ENCODE results near the gene SDHB. TPM values are rescaled to one million over a fixed set of nuclear protein-coding genes. Genes with fewer than 3 reads are reported as not detected.

Gene SDHB
- 100 to 1,000 TPM in 1 of 4 donors, 10 to 100 TPM in 3; 79.6 to 130 (median 86.3) TPM for total RNA-seq

DNA sequence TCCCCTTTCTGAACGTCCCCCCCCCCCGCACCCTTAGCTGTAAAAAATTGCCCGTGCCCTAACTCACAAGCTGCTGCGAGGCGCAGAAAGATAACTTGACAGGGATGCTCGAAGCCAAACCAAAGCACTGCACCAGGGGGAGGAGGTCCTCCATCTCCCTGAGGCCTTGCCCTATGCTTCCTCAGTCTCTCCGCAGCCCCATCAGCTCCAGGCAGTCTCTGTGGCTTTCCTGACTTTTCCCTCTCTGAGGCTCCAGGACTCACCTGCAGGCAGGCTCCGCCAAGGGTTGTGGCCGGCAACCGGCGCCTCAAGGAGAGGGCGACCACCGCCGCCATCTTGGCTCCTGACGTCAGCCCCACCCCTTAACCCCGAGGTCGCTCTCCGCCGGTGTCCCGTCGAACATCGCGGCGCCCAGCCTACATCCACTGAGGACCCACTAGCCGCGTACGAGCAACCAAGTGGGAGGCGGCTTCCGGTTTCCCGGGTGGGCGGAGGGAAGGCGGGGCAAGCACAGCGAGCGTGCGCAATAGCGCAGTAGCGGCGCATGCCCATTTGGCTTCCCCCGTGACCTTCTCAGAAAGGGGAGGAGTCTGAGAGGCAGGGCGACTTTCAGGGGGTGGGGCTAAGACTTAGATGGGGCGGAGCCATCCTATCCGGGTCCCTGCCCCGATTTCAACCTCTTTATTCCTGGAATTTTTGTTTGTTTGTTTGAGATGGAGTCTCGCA is at the start of gene SDHB:
Gene SDHB (minus strand): TSS at position 348 of the 726 bp plus-strand sequence. CDS start 13 bp downstream, at position 335.
- Histone ChIP-seq H3K4me1 (peaks cover 0 to 29% (median 15%) of the 10 kb centered on the region in 4 donors), H3K9me3 (no peaks in the 10 kb centered on the region), H3K36me3 (peaks cover 0 to 15% (median 0%) of the 10 kb centered on the region in 3 donors), H3K4me3 (peak within 1 kb of the TSS; percentile 69 to 85 (median 72)), H3K27ac (peak within 1 kb of the TSS; percentile 91 to 96 (median 93)), H3K27me3 (no peaks in the 10 kb centered on the region)
- WGBS, 2 donors, result 0 to 2% methylated on average over 30 to 39 of the region's 44 CpGs
- TF ChIP-seq, protein P1, sequence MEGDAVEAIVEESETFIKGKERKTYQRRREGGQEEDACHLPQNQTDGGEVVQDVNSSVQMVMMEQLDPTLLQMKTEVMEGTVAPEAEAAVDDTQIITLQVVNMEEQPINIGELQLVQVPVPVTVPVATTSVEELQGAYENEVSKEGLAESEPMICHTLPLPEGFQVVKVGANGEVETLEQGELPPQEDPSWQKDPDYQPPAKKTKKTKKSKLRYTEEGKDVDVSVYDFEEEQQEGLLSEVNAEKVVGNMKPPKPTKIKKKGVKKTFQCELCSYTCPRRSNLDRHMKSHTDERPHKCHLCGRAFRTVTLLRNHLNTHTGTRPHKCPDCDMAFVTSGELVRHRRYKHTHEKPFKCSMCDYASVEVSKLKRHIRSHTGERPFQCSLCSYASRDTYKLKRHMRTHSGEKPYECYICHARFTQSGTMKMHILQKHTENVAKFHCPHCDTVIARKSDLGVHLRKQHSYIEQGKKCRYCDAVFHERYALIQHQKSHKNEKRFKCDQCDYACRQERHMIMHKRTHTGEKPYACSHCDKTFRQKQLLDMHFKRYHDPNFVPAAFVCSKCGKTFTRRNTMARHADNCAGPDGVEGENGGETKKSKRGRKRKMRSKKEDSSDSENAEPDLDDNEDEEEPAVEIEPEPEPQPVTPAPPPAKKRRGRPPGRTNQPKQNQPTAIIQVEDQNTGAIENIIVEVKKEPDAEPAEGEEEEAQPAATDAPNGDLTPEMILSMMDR (IDR thresholded peaks at IDR 0.05), result peak in 1 of 5 experiments; percentile 43
- TF ChIP-seq EP300 (IDR thresholded peaks at IDR 0.05) (peak; percentile 98 to 99), POLR2A (IDR thresholded peaks at IDR 0.05) (peak; percentile 66 to 91)
- DNase-seq (ENCODE audit: low spot score in 2 of 2), result peak; percentile 95 to 96

DNA sequence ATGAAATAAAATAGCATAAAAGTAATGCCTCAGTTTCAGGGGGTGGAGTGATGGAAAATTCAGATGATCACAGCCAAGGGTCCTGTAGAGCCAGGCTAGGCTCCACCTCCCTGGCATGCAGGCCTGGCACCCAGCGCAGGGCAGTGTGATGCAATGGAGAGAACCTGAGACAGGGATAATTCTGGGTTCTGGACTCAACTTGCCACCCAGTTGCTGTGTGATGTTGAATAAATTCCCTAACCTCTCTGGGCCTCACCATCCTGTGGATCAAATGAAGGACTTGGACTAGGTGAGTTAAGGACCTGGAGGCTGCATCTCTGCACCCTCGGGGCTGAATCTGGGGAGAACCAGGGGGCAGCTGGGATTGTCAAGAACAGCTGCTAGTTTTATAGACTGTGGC is 48.4 kb upstream of the SDHB start:
- H3K27ac ChIP-seq, result no peak overlapping the region
- 77 to 86% methylated on average over 2 of the region's 2 CpGs for WGBS, 2 donors
- DNase-seq (ENCODE audit: low spot score in 2 of 2), result no peak
- TF ChIP-seq EP300 (IDR thresholded peaks at IDR 0.05), result no peak
- TF ChIP-seq POLR2A (IDR thresholded peaks at IDR 0.05), result no peak
- TF ChIP-seq, protein P1 (IDR thresholded peaks at IDR 0.05), result no peak
- no peaks in the 10 kb centered on the region for H3K9me3 ChIP-seq
- peaks cover 0 to 23% (median 9%) of the 10 kb centered on the region in 4 donors for H3K4me1 ChIP-seq
- no peaks in the 10 kb centered on the region for H3K27me3 ChIP-seq
- no peaks in the 10 kb centered on the region for H3K36me3 ChIP-seq
- H3K4me3 ChIP-seq, result no peak overlapping the region

DNA sequence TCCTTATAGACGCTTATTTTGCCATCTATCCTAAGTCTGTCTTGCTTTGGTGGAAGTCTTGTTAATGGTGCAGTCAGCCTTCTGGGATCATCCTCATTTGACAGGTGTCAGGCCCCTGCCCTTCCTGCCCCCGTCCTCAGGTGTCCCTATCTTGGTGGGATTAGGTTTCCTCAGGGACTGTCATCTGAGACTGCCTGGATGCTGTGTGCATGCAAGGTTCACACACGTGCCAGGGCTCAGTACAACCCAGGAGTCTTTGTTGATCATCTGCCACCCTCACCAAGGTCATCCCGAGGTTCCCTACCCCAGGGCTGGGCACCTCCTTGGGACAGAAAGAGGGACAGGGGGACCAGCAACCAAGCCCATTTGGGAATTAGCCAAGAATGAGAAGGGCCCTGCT is 47.4 kb upstream of the SDHB start:
- Histone ChIP-seq H3K27me3 (no peaks in the 10 kb centered on the region), H3K36me3 (no peaks in the 10 kb centered on the region), H3K27ac (no peak overlapping the region), H3K4me1 (peaks cover 0 to 26% (median 9%) of the 10 kb centered on the region in 4 donors), H3K4me3 (no peak overlapping the region), H3K9me3 (no peaks in the 10 kb centered on the region)
- DNase-seq (ENCODE audit: low spot score in 2 of 2), result no peak
- TF ChIP-seq EP300 (IDR thresholded peaks at IDR 0.05) (no peak), POLR2A (IDR thresholded peaks at IDR 0.05) (no peak)
- TF ChIP-seq, protein P1 (IDR thresholded peaks at IDR 0.05), result no peak
- WGBS, 2 donors, result 79 to 90% methylated on average over 4 of the region's 4 CpGs

DNA sequence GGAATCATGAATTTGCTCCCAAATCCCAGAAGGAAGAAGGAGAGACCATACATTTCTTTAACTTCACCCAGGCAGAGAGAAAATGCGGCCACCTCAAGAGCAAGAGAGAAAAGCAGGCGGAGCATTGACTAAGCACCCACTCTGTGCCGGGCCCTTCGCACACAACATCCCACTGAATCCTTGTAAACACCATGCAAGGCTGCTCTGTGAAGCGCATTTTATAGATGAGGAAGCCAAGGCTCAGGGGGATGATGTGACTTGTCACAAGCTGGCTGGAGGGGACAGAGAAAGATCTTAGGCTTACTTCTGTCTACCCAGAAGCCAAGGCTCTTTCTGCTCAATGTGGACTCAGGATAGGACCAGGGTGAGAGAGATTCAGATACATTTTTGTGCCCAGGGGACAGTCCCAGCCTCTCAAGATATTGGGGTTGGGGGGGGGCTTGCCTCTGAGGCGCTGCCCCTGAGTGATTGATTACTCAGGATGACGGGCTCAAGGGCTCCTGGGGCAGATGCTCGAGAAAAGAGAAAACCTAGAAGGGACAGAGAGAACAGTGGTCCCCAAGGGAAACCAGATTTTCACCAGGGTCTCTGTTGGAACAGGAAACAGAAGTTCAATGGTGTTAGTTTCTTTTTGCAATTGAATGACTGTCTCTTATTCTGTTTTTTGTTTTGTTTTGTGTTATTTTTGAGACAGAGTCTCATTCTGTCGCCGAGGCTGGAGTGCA is 45.9 kb upstream of the SDHB start:
- no peak overlapping the region for H3K4me3 ChIP-seq
- WGBS, 2 donors, result 62 to 63% methylated on average over 10 of the region's 10 CpGs
- no peak for TF ChIP-seq POLR2A (IDR thresholded peaks at IDR 0.05)
- TF ChIP-seq EP300 (IDR thresholded peaks at IDR 0.05), result no peak
- TF ChIP-seq, protein P1 (IDR thresholded peaks at IDR 0.05), result no peak
- H3K36me3 ChIP-seq, result no peaks in the 10 kb centered on the region
- peaks cover 0 to 26% (median 9%) of the 10 kb centered on the region in 4 donors for H3K4me1 ChIP-seq
- no peaks in the 10 kb centered on the region for H3K27me3 ChIP-seq
- H3K27ac ChIP-seq, result peak overlapping the region in 2 of 4 donors; percentile 71 to 74
- no peaks in the 10 kb centered on the region for H3K9me3 ChIP-seq
- DNase-seq (ENCODE audit: low spot score in 2 of 2), result no peak

Data from tibial nerve (tissue), 4 donors.